PFSK-1 (cell line): ENCODE measurements around the gene PEX7.

ENCODE experiments used
- POLR2AphosphoS5 ChIP-seq: IDR thresholded peaks from 2 replicates; pipeline ENCODE4 v1.6.1; 2012; ENCODE audit warnings: low read depth, mild to moderate bottlenecking, control low read depth, low read length, moderate library complexity
- REST ChIP-seq, 2 experiments: IDR thresholded peaks; 2 replicates each; pipeline versions ENCODE4 v1.6.1 to v1.8.0; 2011 to 2012; ENCODE audit warnings: low read depth in 2 of 2, low read length in 2 of 2, control low read depth in 1 of 2, inconsistent platforms in 1 of 2, mild to moderate bottlenecking in 1 of 2, moderate library complexity in 1 of 2; ENCODE audit not compliant: insufficient read depth in 1 of 2
- SIN3A ChIP-seq: IDR thresholded peaks from 2 replicates; pipeline ENCODE4 v1.6.1; 2012; ENCODE audit warnings: mild to moderate bottlenecking, low read length, moderate library complexity, borderline replicate concordance; ENCODE audit not compliant: insufficient read depth
- TAF1 ChIP-seq: IDR thresholded peaks from 2 replicates; pipeline ENCODE4 v1.6.1; 2012; ENCODE audit warnings: low read length, control low read depth, borderline replicate concordance; ENCODE audit not compliant: insufficient read depth

- TF ChIP-seq REST (IDR thresholded peaks at IDR 0.05; ENCODE audit: insufficient read depth in 1 of 2, low read depth in 2 of 2, low read length in 2 of 2) (no peak), POLR2AphosphoS5 (no peak), TAF1 (no peak), SIN3A (no peak)
These were observed 41.4 kb upstream of the PEX7 start for GRCh38 chr6:136780972-136781371.
